ENCODE data around the gene CDH23.

- TF ChIP-seq CTCF (IDR thresholded peaks at IDR 0.05) = no peak
- no peak for TF ChIP-seq EP300 (IDR thresholded peaks at IDR 0.05)
- no peak for TF ChIP-seq POLR2AphosphoS5 (IDR thresholded peaks at IDR 0.05)
- no peak for TF ChIP-seq POLR2A (IDR thresholded peaks at IDR 0.05)
Measured at GRCh38 chr10:71351087-71351486, 45.6 kb upstream of the CDH23 start.

Measured in upper lobe of left lung (tissue), 4 donors.